Loucy (cell line): ENCODE results near the gene SLC29A4.
"Not testable (repeated sequence)": the region's sequence is repeated elsewhere in the genome, so short reads cannot be mapped to it uniquely, and the experiment has no call there.

ENCODE experiments used
- H2AFZ ChIP-seq: fragments of 200-600 bp; sonication (generic); 2 replicates; pipeline ENCODE4 v1.6.0; 2016; ENCODE audit warnings: antibody characterized with exemption, mild to moderate bottlenecking, low read length, moderate library complexity
- H3F3A ChIP-seq: fragments of 200-600 bp; 2 replicates; pipeline ENCODE4 v1.6.0; 2016; ENCODE audit warnings: antibody characterized with exemption, low read depth, mild to moderate bottlenecking
- H3K27me3 ChIP-seq: fragments of 200-600 bp; sonication (generic); 2 replicates; pipeline ENCODE4 v1.6.1; 2014; ENCODE audit warnings: low read length, mild to moderate bottlenecking; ENCODE audit not compliant: insufficient read depth, poor library complexity, severe bottlenecking
- H3K36me3 ChIP-seq: fragments of 200-600 bp; sonication (generic); 2 replicates; pipeline ENCODE4 v1.6.1; 2016; ENCODE audit warnings: low read length; ENCODE audit not compliant: insufficient read depth
- H3K4me1 ChIP-seq: fragments of 200-600 bp; sonication (generic); 2 replicates; pipeline ENCODE4 v1.5.1; 2014; ENCODE audit warnings: low read length, mild to moderate bottlenecking; ENCODE audit not compliant: insufficient read depth, poor library complexity, severe bottlenecking
- H3K4me2 ChIP-seq: fragments of 200-600 bp; sonication (generic); 2 replicates; pipeline ENCODE4 v1.6.0; 2014; ENCODE audit warnings: antibody characterized with exemption, low read length, low read depth, mild to moderate bottlenecking; ENCODE audit not compliant: poor library complexity, severe bottlenecking
- H3K4me3 ChIP-seq: fragments of 200-600 bp; sonication (generic); 2 replicates; pipeline ENCODE4 v1.5.1; 2014; ENCODE audit warnings: low read length, mild to moderate bottlenecking, mixed read lengths; ENCODE audit not compliant: poor library complexity, severe bottlenecking
- H3K79me2 ChIP-seq: fragments of 200-600 bp; sonication (generic); 2 replicates; pipeline ENCODE4 v1.6.1; 2014; ENCODE audit warnings: low read length; ENCODE audit not compliant: insufficient read depth
- H3K9ac ChIP-seq: fragments of 200-600 bp; sonication (generic); 2 replicates; pipeline ENCODE4 v1.6.0; 2014; ENCODE audit warnings: mild to moderate bottlenecking, low read depth, low read length, moderate library complexity; ENCODE audit not compliant: poor library complexity, severe bottlenecking
- H3K9me2 ChIP-seq: fragments of 200-600 bp; sonication (generic); replicated peaks from 2 replicates; pipeline ENCODE4 v1.6.1; 2016; ENCODE audit warnings: low read depth, low read length, mixed read lengths
- H3K9me3 ChIP-seq: fragments of 200-600 bp; sonication (generic); 2 replicates; pipeline ENCODE4 v1.6.1; 2014; ENCODE audit warnings: mild to moderate bottlenecking, antibody characterized with exemption, low read length, low read depth; ENCODE audit not compliant: insufficient read depth
- H4K20me1 ChIP-seq: fragments of 200-600 bp; sonication (generic); 2 replicates; pipeline ENCODE4 v1.6.0; 2014; ENCODE audit warnings: antibody characterized with exemption, low read length, mild to moderate bottlenecking; ENCODE audit not compliant: insufficient read depth, poor library complexity, severe bottlenecking
- CTCF ChIP-seq: fragments of 200-600 bp; sonication (generic); conservative IDR thresholded peaks from 2 replicates; pipeline ENCODE4 v1.5.1; 2014; ENCODE audit warnings: mild to moderate bottlenecking, antibody characterized with exemption, low read length
- EZH2phosphoT487 ChIP-seq: fragments of 200-600 bp; IDR thresholded peaks from 2 replicates; pipeline ENCODE4 v1.6.1; 2018; ENCODE audit warnings: antibody characterized with exemption, mild to moderate bottlenecking, moderate library complexity, borderline replicate concordance

SLC29A4 gene

GRCh38 chr7:5287802-5288201 is 5.1 kb downstream of the SLC29A4 start:
- H3K36me3 ChIP-seq = no peaks in the 10 kb centered on the region
- H3K9me2 ChIP-seq = no peaks in the 10 kb centered on the region
- H3K9me3 ChIP-seq = no peaks in the 10 kb centered on the region
- no peaks in the 10 kb centered on the region for H3K4me1 ChIP-seq
- no peaks in the 10 kb centered on the region for H4K20me1 ChIP-seq
- no peaks in the 10 kb centered on the region for H3K79me2 ChIP-seq
- H3K4me3 ChIP-seq = no peak overlapping the region
- no peak for TF ChIP-seq EZH2phosphoT487
- TF ChIP-seq CTCF = no peak
- H2AFZ ChIP-seq = no peak overlapping the region
- H3K4me2 ChIP-seq = no peak overlapping the region
- no peaks in the 10 kb centered on the region for H3K27me3 ChIP-seq
- H3K9ac ChIP-seq = no peak overlapping the region
- H3F3A ChIP-seq = no peaks in the 10 kb centered on the region

DNA sequence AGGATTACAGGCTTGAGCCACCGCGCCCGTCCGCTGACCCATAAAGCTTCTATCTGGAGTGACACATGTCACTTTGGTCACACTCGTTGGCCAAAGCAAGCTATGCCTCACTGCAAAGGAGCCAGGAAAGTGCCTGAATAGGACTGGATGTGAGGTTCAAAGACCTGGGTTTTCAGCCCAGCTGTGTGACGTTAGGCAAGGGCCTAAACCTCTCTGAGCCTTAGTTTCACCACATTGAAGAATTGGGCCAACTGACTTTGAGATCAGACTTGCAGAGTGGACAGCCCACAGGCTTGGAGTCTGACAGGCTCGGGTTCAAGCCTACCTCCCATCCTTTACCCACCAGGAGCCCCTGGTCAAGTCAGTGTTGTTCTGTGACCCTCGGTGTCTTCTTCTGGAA is 5.8 kb downstream of the SLC29A4 start:
- not testable (repeated sequence) for H4K20me1 ChIP-seq, H3K27me3 ChIP-seq, H3K79me2 ChIP-seq, H3K4me2 ChIP-seq, H3K4me1 ChIP-seq, H3K9ac ChIP-seq, H3K36me3 ChIP-seq, H3K9me3 ChIP-seq, H2AFZ ChIP-seq, H3K4me3 ChIP-seq, H3K9me2 ChIP-seq, H3F3A ChIP-seq

GRCh38 chr7:5289355-5289754 is 6.6 kb downstream of the SLC29A4 start:
- TF ChIP-seq CTCF = no peak
- TF ChIP-seq EZH2phosphoT487 = no peak
- Histone ChIP-seq H4K20me1 (no peaks in the 10 kb centered on the region), H3K4me2 (no peak overlapping the region), H3K4me1 (no peaks in the 10 kb centered on the region), H3K4me3 (no peak overlapping the region), H3K36me3 (no peaks in the 10 kb centered on the region), H3K27me3 (no peaks in the 10 kb centered on the region), H3K79me2 (no peaks in the 10 kb centered on the region), H3K9ac (no peak overlapping the region), H3K9me3 (no peaks in the 10 kb centered on the region), H3F3A (no peaks in the 10 kb centered on the region), H2AFZ (no peak overlapping the region), H3K9me2 (no peaks in the 10 kb centered on the region)

DNA sequence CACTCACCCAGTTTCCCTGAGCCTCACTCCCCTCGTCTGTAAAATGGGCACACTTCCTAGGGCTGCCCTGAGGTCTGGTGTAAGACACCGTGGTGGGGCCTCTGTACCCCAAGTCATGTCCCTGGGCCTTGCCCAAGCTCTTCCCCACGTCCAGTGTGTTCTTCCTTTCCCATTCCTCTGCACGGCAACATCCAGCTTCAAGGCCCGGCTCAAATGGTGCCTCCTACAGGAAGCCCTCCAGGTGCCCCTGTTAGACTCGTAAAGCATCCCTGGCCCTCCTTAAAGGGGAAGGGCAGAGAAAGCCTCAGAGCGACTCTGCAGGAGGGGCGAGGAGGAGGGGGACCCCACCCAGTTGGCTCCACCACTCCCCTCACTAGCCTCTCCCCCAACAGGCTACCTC is 8.6 kb downstream of the SLC29A4 start:
- Histone ChIP-seq H3K4me1 (no peaks in the 10 kb centered on the region), H3K9me3 (no peaks in the 10 kb centered on the region), H3K4me3 (no peak overlapping the region), H3K4me2 (no peak overlapping the region), H3F3A (no peaks in the 10 kb centered on the region), H2AFZ (no peak overlapping the region), H4K20me1 (no peaks in the 10 kb centered on the region), H3K79me2 (no peaks in the 10 kb centered on the region), H3K27me3 (no peaks in the 10 kb centered on the region), H3K36me3 (no peaks in the 10 kb centered on the region), H3K9me2 (no peaks in the 10 kb centered on the region), H3K9ac (no peak overlapping the region)
- TF ChIP-seq EZH2phosphoT487 (no peak), CTCF (no peak)

DNA sequence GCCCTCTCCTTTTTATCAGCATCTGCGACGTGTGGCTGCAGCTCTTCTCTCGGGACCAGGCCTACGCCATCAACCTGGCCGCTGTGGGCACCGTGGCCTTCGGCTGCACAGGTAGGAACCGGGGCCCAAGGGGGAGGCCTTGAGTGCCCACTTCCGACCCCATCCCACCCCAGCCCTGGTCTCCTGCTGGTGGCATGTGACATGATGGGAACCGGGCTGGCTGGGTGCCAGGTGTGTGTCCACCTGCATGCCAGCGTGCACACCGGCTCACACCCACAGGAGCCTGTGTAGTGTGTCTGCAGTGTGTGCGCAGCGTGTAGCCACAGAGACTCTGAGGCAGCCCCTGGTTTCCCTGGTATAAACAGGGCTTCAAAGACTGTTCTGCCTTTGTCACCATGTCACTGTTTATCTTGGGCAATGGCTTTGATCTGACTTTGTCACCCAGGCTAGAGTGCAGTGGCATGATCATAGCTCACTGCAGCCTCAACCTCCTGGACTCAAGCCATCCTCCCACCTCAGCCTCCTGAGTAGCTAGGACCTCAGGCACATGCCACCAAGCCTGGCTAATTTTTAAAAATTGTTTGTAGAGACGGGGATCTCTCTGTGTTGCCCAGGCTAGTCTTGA is 9.1 kb downstream of the SLC29A4 start:
- H3K9me2 ChIP-seq, H4K20me1 ChIP-seq, H3K79me2 ChIP-seq, H3K36me3 ChIP-seq, H3K4me1 ChIP-seq, H3F3A ChIP-seq, H3K4me2 ChIP-seq, H2AFZ ChIP-seq, H3K4me3 ChIP-seq, H3K9ac ChIP-seq, H3K9me3 ChIP-seq, H3K27me3 ChIP-seq: not testable (repeated sequence)
